ENCODE measurements around the gene SCP2.

GRCh38 chr1:53071915-53072314, 144.8 kb downstream of the SCP2 start:
- TF ChIP-seq EZH2 (IDR thresholded peaks at IDR 0.05; ENCODE audit: borderline replicate concordance, low read depth, low read length, poor library complexity, severe bottlenecking) (no peak), CTCF (conservative IDR thresholded peaks at IDR 0.05; ENCODE audit: low read depth, low read length) (no peak)

Measured in A673 (cell line).